Upper lobe of left lung (tissue), 6 donors: ENCODE measurements around the gene ARTN. TPM values are rescaled to one million over a fixed set of nuclear protein-coding genes. Genes with fewer than 3 reads are reported as not detected.

ENCODE experiments used
- ATAC-seq, 2 donors: fragments of 200-7000 bp; cut with Tn5 transposase; one replicate each; pipeline ENCODE4 v1.9.1; 2022; ENCODE audit warnings: mild to moderate bottlenecking in 2 of 2, moderate library complexity in 2 of 2; ENCODE audit not compliant: low FRiP score in 2 of 2
- DNase-seq, 2 donors: peaks; one replicate each; pipeline ENCODE4 v3.0.0-alpha.2; 2019 to 2020
- H3K27ac ChIP-seq, 4 donors: fragments of 200-600 bp; sonication (generic); one replicate each; pipeline ENCODE4 v1.5.1; 2016 to 2019
- H3K27me3 ChIP-seq, 4 donors: fragments of 200-600 bp; sonication (generic); one replicate each; pipeline ENCODE4 v1.5.1; 2017 to 2019
- H3K36me3 ChIP-seq, 4 donors: fragments of 200-600 bp; sonication (generic); one replicate each; pipeline ENCODE4 v1.5.1; 2016 to 2019
- H3K4me1 ChIP-seq, 4 donors: fragments of 200-600 bp; sonication (generic); one replicate each; pipeline ENCODE4 v1.5.1; 2018 to 2019
- H3K4me3 ChIP-seq, 4 donors: fragments of 200-600 bp; sonication (generic); one replicate each; pipeline ENCODE4 v1.5.1; 2017 to 2019; ENCODE audit warnings: mild to moderate bottlenecking in 2 of 4, moderate library complexity in 1 of 4
- H3K9me3 ChIP-seq, 4 donors: fragments of 200-600 bp; sonication (generic); one replicate each; pipeline ENCODE4 v1.5.1; 2018 to 2019
- EP300 ChIP-seq, 4 donors: sonication (generic); formaldehyde crosslinking; IDR thresholded peaks; one replicate each; pipeline ENCODE4 v1.5.1; 2017; ENCODE audit warnings: antibody characterized with exemption in 4 of 4, control low read depth in 2 of 4
- POLR2A ChIP-seq, 4 donors: fragments of 450-650 bp; IDR thresholded peaks; one replicate each; pipeline ENCODE4 v1.5.1; 2016 to 2017; ENCODE audit warnings: antibody characterized with exemption in 4 of 4, mild to moderate bottlenecking in 2 of 4
- POLR2AphosphoS5 ChIP-seq, 2 donors: sonication (generic); formaldehyde crosslinking; IDR thresholded peaks; one replicate each; pipeline ENCODE4 v1.5.1; 2017; ENCODE audit warnings: antibody characterized with exemption in 2 of 2
- WGBS, 2 donors: methylation state at CpG; one replicate each; pipeline ENCODE4 v1.1.5; 2017 to 2018; 5-methylcytosine and 5-hydroxymethylcytosine counted together
- total RNA-seq, 6 donors: library from RNA; depleted of rRNA in 4 of 6; stranded (reverse); fragments of >200 nt in 4 of 6; gene quantifications; one replicate each; pipeline versions ENCODE4 v1.1.0 to v1.2.1, GENCODE V29; 2016 to 2021
- TF ChIP-seq, protein P1 (sequence below), 6 experiments: fragments of 450-650 bp in 4 of 6; fragments of 200-600 bp in 2 of 6; sonication (generic) in 2 of 6; IDR thresholded peaks; one replicate each; pipeline ENCODE4 v1.5.1; 2016 to 2019; ENCODE audit warnings: antibody characterized with exemption in 6 of 6
- donor health status: DM: no; HTN: no; CAD: no; lungs with moderate emphysema.
- donor health status: DM: no; HTN: yes; CAD: no; lungs with severe emphysema.

ARTN gene
- total RNA-seq, 6 donors from 2014 or later: 1.0 to 5.2 (median 1.1) TPM; not detected in 3

DNA sequence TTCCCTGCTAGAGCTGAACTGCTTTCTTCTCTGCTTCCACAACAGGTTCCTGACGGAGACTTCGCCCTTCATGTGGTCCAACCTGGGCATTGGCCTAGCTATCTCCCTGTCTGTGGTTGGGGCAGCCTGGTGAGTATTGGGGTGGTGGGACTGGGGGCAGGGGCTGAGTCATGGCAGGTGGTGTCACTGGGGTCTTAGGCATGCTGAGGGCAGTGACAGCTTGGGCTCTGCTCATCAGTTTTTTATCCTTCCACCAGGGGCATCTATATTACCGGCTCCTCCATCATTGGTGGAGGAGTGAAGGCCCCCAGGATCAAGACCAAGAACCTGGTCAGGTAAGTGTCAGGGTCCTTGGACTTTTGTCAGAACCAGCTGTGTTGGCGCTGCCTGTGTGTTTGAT, 42.4 kb downstream of the ARTN start:
- Histone ChIP-seq H3K27ac (peak overlapping the region in 3 of 4 donors; percentile 93 to 99 (median 95)), H3K4me1 (peaks cover 45 to 66% (median 52%) of the 10 kb centered on the region in 4 donors), H3K27me3 (no peaks in the 10 kb centered on the region), H3K36me3 (peaks cover 4 to 36% (median 22%) of the 10 kb centered on the region in 4 donors), H3K9me3 (no peaks in the 10 kb centered on the region), H3K4me3 (peak overlapping the region; percentile 67 to 99 (median 88))
- TF ChIP-seq POLR2A (IDR thresholded peaks at IDR 0.05) (no peak), EP300 (IDR thresholded peaks at IDR 0.05) (no peak), POLR2AphosphoS5 (IDR thresholded peaks at IDR 0.05) (no peak)
- TF ChIP-seq, protein P1, sequence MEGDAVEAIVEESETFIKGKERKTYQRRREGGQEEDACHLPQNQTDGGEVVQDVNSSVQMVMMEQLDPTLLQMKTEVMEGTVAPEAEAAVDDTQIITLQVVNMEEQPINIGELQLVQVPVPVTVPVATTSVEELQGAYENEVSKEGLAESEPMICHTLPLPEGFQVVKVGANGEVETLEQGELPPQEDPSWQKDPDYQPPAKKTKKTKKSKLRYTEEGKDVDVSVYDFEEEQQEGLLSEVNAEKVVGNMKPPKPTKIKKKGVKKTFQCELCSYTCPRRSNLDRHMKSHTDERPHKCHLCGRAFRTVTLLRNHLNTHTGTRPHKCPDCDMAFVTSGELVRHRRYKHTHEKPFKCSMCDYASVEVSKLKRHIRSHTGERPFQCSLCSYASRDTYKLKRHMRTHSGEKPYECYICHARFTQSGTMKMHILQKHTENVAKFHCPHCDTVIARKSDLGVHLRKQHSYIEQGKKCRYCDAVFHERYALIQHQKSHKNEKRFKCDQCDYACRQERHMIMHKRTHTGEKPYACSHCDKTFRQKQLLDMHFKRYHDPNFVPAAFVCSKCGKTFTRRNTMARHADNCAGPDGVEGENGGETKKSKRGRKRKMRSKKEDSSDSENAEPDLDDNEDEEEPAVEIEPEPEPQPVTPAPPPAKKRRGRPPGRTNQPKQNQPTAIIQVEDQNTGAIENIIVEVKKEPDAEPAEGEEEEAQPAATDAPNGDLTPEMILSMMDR (IDR thresholded peaks at IDR 0.05): no peak
- ATAC-seq (no peak), DNase-seq (no peak)
- 63 to 93% methylated on average over 4 of the region's 4 CpGs for WGBS, 2 donors

- no peak overlapping the region for H3K27ac ChIP-seq
- no peaks in the 10 kb centered on the region for H3K9me3 ChIP-seq
- no peaks in the 10 kb centered on the region for H3K27me3 ChIP-seq
- H3K36me3 ChIP-seq: peaks cover 4 to 29% (median 22%) of the 10 kb centered on the region in 4 donors
- 94 to 95% methylated on average over 8 of the region's 8 CpGs for WGBS, 2 donors
- H3K4me1 ChIP-seq: peaks cover 45 to 68% (median 53%) of the 10 kb centered on the region in 4 donors
- ATAC-seq (no peak), DNase-seq (no peak)
- H3K4me3 ChIP-seq: peak overlapping the region in 1 of 4 donors; percentile 93
- no peak for TF ChIP-seq POLR2AphosphoS5 (IDR thresholded peaks at IDR 0.05)
- TF ChIP-seq, protein P1 (IDR thresholded peaks at IDR 0.05): no peak
- TF ChIP-seq EP300 (IDR thresholded peaks at IDR 0.05): no peak
- no peak for TF ChIP-seq POLR2A (IDR thresholded peaks at IDR 0.05)
Observed at GRCh38 chr1:43976890-43977289, 43.3 kb downstream of the ARTN start.

DNA sequence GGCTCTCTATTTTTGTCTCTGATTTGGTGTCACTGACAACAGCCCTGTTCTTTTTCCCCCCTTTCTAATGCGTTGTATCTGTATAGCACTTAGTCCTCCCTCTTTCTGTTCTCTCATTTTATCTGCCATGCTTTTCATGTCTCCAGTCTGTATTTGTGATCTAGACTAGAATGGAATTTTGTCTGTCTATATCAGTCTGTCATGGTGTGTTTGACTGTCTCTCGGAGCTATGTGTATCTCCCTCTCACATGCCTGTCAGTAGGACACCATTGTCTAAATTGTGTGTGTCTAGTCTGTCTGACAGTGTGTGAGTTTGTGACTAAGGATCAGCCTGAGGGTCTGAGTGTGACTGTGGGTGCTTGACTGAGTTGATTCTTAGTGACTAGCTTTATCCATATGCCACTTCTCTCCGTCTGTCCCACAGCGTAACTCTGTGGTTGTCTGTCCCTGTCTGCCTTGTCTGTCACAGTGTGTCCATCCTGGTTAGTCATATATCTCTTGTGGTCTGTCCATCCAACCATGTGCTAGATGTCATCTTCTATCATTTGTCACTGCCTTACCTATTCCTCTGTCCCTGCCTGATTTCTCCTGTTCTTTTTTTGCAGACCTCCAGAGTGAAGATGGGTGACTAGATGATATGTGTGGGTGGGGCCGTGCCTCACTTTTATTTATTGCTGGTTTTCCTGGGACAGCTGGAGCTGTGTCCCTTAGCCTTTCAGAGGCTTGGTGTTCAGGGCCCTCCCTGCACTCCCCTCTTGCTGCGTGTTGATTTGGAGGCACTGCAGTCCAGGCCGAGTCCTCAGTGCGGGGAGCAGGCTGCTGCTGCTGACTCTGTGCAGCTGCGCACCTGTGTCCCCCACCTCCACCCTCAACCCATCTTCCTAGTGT, 44.0 kb downstream of the ARTN start:
- TF ChIP-seq POLR2A (IDR thresholded peaks at IDR 0.05): no peak
- TF ChIP-seq EP300 (IDR thresholded peaks at IDR 0.05): no peak
- TF ChIP-seq POLR2AphosphoS5 (IDR thresholded peaks at IDR 0.05): no peak
- TF ChIP-seq, protein P1 (IDR thresholded peaks at IDR 0.05): no peak
- peaks cover 4 to 22% (median 20%) of the 10 kb centered on the region in 4 donors for H3K36me3 ChIP-seq
- no peak for DNase-seq
- no peaks in the 10 kb centered on the region for H3K9me3 ChIP-seq
- no peaks in the 10 kb centered on the region for H3K27me3 ChIP-seq
- ATAC-seq: no peak
- WGBS, 2 donors: 89 to 96% methylated on average over 9 of the region's 9 CpGs
- H3K4me3 ChIP-seq: no peak overlapping the region
- no peak overlapping the region for H3K27ac ChIP-seq
- H3K4me1 ChIP-seq: peaks cover 45 to 68% (median 53%) of the 10 kb centered on the region in 4 donors

DNA sequence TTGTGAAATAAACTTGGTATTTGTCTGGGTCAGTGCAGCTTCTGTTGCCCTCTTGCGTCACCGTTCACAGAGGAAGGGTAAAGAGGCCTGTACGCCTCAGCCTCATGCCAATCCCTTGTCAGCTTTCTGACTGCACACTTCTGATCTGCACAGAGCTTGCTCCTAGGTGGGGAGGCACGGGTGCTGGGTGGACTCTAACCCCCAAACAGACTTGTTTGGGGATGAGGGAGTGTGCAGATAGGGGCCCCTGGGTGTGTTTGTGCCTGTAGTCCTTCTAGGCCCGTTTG, 44.6 kb downstream of the ARTN start:
- peaks cover 4 to 22% (median 18%) of the 10 kb centered on the region in 4 donors for H3K36me3 ChIP-seq
- peaks cover 45 to 68% (median 53%) of the 10 kb centered on the region in 4 donors for H3K4me1 ChIP-seq
- ATAC-seq (no peak), DNase-seq (no peak)
- peak overlapping the region in 1 of 4 donors; percentile 91 for H3K4me3 ChIP-seq
- 60 to 71% methylated on average over 3 to 5 of the region's 5 CpGs for WGBS, 2 donors
- H3K27ac ChIP-seq: peak overlapping the region in 2 of 4 donors; percentile 42 to 62
- no peaks in the 10 kb centered on the region for H3K27me3 ChIP-seq
- no peaks in the 10 kb centered on the region for H3K9me3 ChIP-seq
- TF ChIP-seq, protein P1 (IDR thresholded peaks at IDR 0.05): no peak
- TF ChIP-seq POLR2A (IDR thresholded peaks at IDR 0.05): no peak
- no peak for TF ChIP-seq EP300 (IDR thresholded peaks at IDR 0.05)
- TF ChIP-seq POLR2AphosphoS5 (IDR thresholded peaks at IDR 0.05): no peak
